ENCODE measurements around the gene NUTM1.
A peak's percentile ranks its signal among the peaks of the same experiment; 100 is the strongest.

NUTM1 gene
- 0 to 0.13 (median 0) reads per million in 9 experiments for total RNA-seq

DNA sequence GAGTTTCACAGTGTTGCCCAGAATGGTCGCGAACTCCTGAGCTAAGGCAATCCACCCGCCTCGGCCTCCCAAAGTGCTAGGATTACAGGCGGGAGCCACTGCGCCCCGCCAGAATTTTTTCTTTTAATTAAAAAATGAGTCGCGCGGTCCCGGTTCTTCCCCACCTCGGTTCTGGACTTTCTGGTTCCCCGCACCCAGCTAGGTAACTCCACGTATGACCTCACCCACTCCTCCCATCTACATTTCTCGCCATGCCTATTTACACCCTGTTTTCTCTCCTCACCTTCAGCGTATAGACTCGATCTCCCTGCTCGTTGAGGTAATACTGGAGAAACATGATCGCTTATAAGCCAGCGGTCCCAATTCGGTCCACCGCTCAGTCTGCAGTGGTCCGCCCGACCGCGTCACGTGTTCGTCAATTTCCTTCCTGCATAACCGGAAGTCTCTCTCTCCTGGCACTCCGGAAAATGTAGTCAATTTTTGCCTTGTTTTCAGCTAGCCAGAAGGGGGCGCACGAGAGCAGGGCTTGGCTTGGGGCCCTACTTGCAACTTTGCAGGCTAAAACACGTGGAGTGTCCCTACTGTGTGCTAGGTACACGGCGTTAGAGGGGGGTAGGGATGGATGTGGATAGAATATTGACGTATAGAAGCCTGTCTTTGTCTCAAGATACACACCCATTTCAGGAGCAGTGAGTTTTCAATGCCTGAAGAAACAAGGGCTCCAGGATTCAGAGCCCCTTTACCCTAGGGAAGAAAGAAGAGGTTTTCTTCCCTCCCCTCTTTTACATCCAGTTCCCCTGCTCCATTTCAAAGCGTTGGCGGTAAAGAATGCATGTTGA lies at the start of gene NUTM1, which contains the start of gene NOP10:
Gene NUTM1, plus strand, starts transcription at position 579 of the 839 bp plus-strand sequence. CDS start 382 bp downstream, outside the sequence.
Gene NOP10, minus strand, starts transcription at position 400 of the 839 bp plus-strand sequence. Its CDS starts 63 bp downstream, at position 337.
- ATAC-seq (replicated peaks): peak; percentile 91
- H3K27me3 Mint-ChIP-seq: no peaks in the 10 kb centered on the region
- H3K4me1 Mint-ChIP-seq (ENCODE audit: low read depth in 2 of 2): peaks cover 4 to 16% of the 10 kb centered on the region in 2 donors
- no peaks in the 10 kb centered on the region for H3K9me3 Mint-ChIP-seq
- peaks cover 25% of the 10 kb centered on the region for H3K36me3 Mint-ChIP-seq (ENCODE audit: insufficient read depth)
- peak; percentile 91 to 93 (median 93) for DNase-seq
- H3K4me3 Mint-ChIP-seq: no peak within 1 kb of the TSS
- peak within 1 kb of the TSS in 1 of 2 donors; percentile 67 for H3K27ac Mint-ChIP-seq

- H3K36me3 Mint-ChIP-seq (ENCODE audit: insufficient read depth): no peaks in the 10 kb centered on the region
- H3K4me1 Mint-ChIP-seq (ENCODE audit: low read depth in 2 of 2): peaks cover 4 to 17% of the 10 kb centered on the region in 2 donors
- no peak for ATAC-seq (replicated peaks)
- H3K27ac Mint-ChIP-seq: no peak overlapping the region
- DNase-seq: no peak
- no peak overlapping the region for H3K4me3 Mint-ChIP-seq
- no peaks in the 10 kb centered on the region for H3K9me3 Mint-ChIP-seq
- no peaks in the 10 kb centered on the region for H3K27me3 Mint-ChIP-seq
Observed at GRCh38 chr15:34297059-34297458, 46.1 kb upstream of the NUTM1 start.

GRCh38 chr15:34301058-34301457 lies 42.1 kb upstream of the NUTM1 start:
- Mint-ChIP-seq H3K27ac (no peak overlapping the region), H3K36me3 (ENCODE audit: insufficient read depth) (peaks cover 4% of the 10 kb centered on the region), H3K27me3 (no peaks in the 10 kb centered on the region), H3K4me1 (ENCODE audit: low read depth in 2 of 2) (peaks cover 5 to 20% of the 10 kb centered on the region in 2 donors), H3K9me3 (no peaks in the 10 kb centered on the region), H3K4me3 (no peak overlapping the region)
- DNase-seq (no peak), ATAC-seq (replicated peaks) (no peak)

DNA sequence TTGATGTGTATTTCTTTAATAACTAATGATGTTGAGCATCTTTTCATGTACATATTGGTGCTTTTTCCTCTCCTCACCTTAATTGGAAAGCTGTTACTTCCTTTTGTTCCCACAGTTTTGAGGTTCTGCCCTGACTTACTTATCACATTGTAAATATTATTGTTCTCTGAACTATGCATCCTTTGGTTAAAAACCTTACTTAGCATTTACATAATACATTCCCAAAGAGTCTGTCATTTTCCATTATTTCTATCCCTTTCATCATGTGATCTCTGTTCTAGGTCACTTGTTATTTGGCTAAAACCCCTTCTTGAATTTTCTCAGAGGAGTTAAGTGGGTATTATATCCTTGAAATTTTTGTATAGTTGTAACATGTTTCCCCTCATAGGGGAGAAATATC lies 38.5 kb upstream of the NUTM1 start:
- peaks cover 1 to 11% of the 10 kb centered on the region in 2 donors for H3K4me1 Mint-ChIP-seq (ENCODE audit: low read depth in 2 of 2)
- no peaks in the 10 kb centered on the region for H3K9me3 Mint-ChIP-seq
- H3K27me3 Mint-ChIP-seq: no peaks in the 10 kb centered on the region
- DNase-seq: no peak
- peak overlapping the region in 1 of 2 donors; percentile 2 for H3K27ac Mint-ChIP-seq
- H3K4me3 Mint-ChIP-seq: no peak overlapping the region
- ATAC-seq (replicated peaks): no peak
- peaks cover 4% of the 10 kb centered on the region for H3K36me3 Mint-ChIP-seq (ENCODE audit: insufficient read depth)

DNA sequence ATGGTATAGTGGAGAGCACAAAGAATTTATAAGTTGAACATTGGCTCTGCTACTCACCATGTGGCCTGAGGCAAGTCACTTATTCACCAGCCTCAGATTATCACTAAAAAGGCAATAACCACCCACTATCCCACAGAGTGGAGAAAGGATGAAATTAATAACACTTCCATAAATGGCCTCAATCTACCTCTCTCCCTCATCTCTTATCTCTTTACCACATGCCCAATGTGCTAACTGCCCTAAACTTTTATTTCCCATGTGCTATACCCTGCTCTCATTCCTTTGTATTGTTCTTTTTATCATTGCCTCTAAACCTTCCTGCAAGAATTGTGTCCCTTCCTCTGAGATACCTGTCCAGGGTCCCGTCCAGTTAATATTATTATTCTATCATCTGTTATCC lies 31.6 kb upstream of the NUTM1 start:
- peaks cover 3 to 11% of the 10 kb centered on the region in 2 donors for H3K4me1 Mint-ChIP-seq (ENCODE audit: low read depth in 2 of 2)
- H3K9me3 Mint-ChIP-seq: no peaks in the 10 kb centered on the region
- H3K4me3 Mint-ChIP-seq: no peak overlapping the region

DNA sequence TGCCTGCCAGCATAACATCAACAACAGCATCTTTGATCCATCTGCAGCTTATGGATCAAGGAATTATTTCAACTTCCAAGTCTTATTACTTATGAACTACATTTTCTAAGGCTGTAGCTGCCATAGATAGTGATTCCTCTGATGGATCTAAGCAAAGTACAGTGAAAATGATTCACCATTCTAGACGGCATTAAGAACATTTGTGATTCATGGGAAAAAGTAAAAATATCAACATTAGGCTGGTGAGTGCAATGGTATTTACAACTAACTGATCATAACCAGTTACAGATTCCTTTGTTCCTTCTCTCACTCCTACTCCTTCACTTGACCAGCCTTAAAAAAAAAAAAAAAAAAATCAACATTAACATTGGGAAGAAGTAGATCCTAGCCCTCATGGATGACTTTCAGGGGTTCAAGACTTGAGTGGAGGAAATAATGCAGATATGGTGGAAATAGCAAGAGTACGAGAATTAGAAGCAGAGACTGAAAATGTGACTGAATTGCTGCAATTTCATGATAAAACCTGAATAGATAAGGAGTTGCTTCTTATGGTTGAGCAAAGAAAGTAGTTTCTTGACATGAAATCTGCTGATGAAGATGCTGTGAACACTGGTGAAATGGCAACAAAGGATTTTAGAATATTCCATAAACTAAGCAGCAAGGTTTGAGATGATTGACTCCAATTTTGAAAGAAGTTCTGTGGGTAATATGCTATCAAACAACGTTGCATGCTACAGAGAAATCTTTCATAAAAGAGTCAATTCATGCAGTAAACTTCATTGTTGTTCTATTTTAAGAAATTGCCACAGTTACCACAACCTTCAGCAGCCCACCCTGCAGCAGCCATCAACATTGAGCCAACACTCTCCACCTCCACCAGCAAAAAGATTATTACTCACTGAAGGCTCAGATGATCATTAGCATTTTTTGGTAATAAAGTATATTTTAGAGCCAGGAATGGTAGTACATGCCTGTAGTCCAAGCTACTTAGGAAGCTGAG lies 28.3 kb upstream of the NUTM1 start:
- Mint-ChIP-seq H3K4me1 (ENCODE audit: low read depth in 2 of 2) (peaks cover 12 to 21% of the 10 kb centered on the region in 2 donors), H3K36me3 (ENCODE audit: insufficient read depth) (no peaks in the 10 kb centered on the region), H3K27ac (peak overlapping the region in 1 of 2 donors; percentile 30), H3K27me3 (no peaks in the 10 kb centered on the region), H3K9me3 (no peaks in the 10 kb centered on the region), H3K4me3 (no peak overlapping the region)
- DNase-seq: no peak
- no peak for ATAC-seq (replicated peaks)

More for the DNA sequence above, 31.6 kb upstream of the NUTM1 start:
- no peaks in the 10 kb centered on the region for H3K36me3 Mint-ChIP-seq (ENCODE audit: insufficient read depth)
- ATAC-seq (replicated peaks) (no peak), DNase-seq (no peak)
- H3K27ac Mint-ChIP-seq: no peak overlapping the region
- H3K27me3 Mint-ChIP-seq: no peaks in the 10 kb centered on the region

GRCh38 chr15:34318277-34319079 lies 24.6 kb upstream of the NUTM1 start:
- Mint-ChIP-seq H3K27me3 (no peaks in the 10 kb centered on the region), H3K4me3 (peak overlapping the region; percentile 82 to 83), H3K36me3 (ENCODE audit: insufficient read depth) (peaks cover 3% of the 10 kb centered on the region), H3K27ac (peak overlapping the region; percentile 62 to 90), H3K9me3 (no peaks in the 10 kb centered on the region), H3K4me1 (ENCODE audit: low read depth in 2 of 2) (peaks cover 10 to 12% of the 10 kb centered on the region in 2 donors)
- no peak for DNase-seq
- peak; percentile 58 for ATAC-seq (replicated peaks)

- Mint-ChIP-seq H3K36me3 (ENCODE audit: insufficient read depth) (peaks cover 3% of the 10 kb centered on the region), H3K27me3 (no peaks in the 10 kb centered on the region), H3K27ac (no peak overlapping the region), H3K4me3 (no peak overlapping the region), H3K9me3 (no peaks in the 10 kb centered on the region), H3K4me1 (ENCODE audit: low read depth in 2 of 2) (peaks cover 7 to 8% of the 10 kb centered on the region in 2 donors)
- ATAC-seq (replicated peaks) (no peak), DNase-seq (no peak)
Observed at GRCh38 chr15:34323217-34323616, 19.9 kb upstream of the NUTM1 start.

DNA sequence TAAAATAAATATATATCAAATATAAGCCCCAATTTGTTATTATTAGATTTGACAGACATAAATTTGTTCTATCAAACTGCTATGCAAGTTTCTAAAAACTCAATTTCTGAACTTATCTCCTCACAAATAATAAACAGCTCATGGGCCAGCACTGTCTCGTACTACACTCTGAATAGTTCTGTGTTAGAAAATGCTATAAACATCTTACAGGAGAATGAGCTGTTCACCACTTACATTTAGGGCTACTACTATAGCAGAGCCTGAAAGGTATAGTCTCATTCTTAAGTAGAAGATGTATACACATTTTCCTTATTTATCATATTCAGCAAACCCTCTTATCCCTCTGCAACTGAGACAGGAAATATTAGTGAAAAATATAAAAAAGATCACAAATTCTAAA lies 18.2 kb upstream of the NUTM1 start:
- Mint-ChIP-seq H3K27ac (no peak overlapping the region), H3K36me3 (ENCODE audit: insufficient read depth) (peaks cover 3% of the 10 kb centered on the region), H3K4me3 (no peak overlapping the region), H3K27me3 (no peaks in the 10 kb centered on the region), H3K9me3 (no peaks in the 10 kb centered on the region), H3K4me1 (ENCODE audit: low read depth in 2 of 2) (peaks cover 3 to 7% of the 10 kb centered on the region in 2 donors)
- DNase-seq: no peak
- no peak for ATAC-seq (replicated peaks)

DNA sequence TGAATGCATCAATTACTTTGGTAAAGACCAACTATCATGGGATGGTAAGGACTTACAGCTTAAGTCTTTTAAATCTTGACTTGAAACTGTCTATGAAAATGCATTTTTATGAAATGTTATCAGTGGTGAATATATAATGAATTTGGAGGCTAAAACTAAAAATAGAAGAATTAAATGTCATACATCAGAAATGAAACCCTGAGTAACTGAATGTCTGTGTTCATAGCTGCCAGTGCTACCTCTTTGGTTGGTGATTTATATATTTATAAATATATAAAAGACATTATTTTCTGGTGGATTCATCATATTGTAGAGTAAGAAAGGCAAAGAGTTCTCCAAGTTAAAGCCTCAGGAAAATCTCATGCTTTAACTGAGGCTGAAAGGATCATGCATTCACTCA lies 17.7 kb upstream of the NUTM1 start:
- Mint-ChIP-seq H3K27ac (no peak overlapping the region), H3K36me3 (ENCODE audit: insufficient read depth) (peaks cover 3% of the 10 kb centered on the region), H3K4me1 (ENCODE audit: low read depth in 2 of 2) (peaks cover 6 to 12% of the 10 kb centered on the region in 2 donors), H3K4me3 (no peak overlapping the region), H3K27me3 (no peaks in the 10 kb centered on the region), H3K9me3 (no peaks in the 10 kb centered on the region)
- ATAC-seq (replicated peaks) (no peak), DNase-seq (no peak)

DNA sequence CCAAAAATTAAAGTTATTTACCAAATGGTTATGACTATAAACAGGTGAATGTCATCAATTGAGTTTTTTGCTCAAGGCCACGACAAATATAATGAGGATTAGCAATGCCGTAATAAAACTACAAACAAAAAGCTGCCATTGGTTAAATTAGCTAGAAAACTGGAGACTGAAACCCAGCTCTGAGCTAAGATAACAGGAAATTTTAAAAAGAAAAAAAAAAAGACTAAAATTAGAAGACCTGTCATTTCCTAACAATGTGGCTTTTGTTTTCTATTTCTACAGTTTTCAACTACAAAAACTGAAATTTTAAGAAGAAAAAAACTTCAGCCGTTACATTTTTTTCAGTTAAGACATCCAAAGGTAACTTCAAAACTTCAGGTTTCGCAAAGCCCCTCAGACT lies 15.2 kb upstream of the NUTM1 start:
- peaks cover 14 to 28% of the 10 kb centered on the region in 2 donors for H3K4me1 Mint-ChIP-seq (ENCODE audit: low read depth in 2 of 2)
- H3K4me3 Mint-ChIP-seq: no peak overlapping the region
- DNase-seq: no peak
- no peaks in the 10 kb centered on the region for H3K27me3 Mint-ChIP-seq
- no peak for ATAC-seq (replicated peaks)
- H3K36me3 Mint-ChIP-seq (ENCODE audit: insufficient read depth): no peaks in the 10 kb centered on the region
- no peak overlapping the region for H3K27ac Mint-ChIP-seq
- H3K9me3 Mint-ChIP-seq: no peaks in the 10 kb centered on the region

DNA sequence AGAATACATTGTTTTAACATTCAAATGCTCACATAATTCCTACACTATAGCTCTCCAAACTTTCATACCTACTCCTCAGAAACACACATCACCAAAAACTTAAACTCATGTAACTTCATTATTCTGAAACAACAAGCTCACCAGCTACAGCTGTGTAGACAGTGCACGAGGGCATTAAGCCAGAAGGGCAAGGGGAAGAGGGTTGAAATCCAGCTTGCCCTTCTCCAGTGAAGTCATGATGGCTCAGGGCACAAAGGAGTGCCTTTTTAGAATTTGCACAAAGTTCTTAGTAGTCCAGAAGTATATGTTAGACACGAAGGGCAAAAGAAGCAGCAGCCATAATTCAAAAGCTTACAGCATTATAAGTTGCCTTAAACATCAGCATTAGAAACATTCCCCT lies 14.1 kb upstream of the NUTM1 start:
- Mint-ChIP-seq H3K36me3 (ENCODE audit: insufficient read depth) (no peaks in the 10 kb centered on the region), H3K4me1 (ENCODE audit: low read depth in 2 of 2) (peaks cover 17 to 31% of the 10 kb centered on the region in 2 donors), H3K27ac (no peak overlapping the region), H3K4me3 (no peak overlapping the region), H3K9me3 (no peaks in the 10 kb centered on the region), H3K27me3 (no peaks in the 10 kb centered on the region)
- no peak for ATAC-seq (replicated peaks)
- DNase-seq: no peak
